HepG2 (cell line): ENCODE data around the gene IRF2BPL. TPM values are rescaled to one million over a fixed set of nuclear protein-coding genes. Genes with fewer than 3 reads are reported as not detected.

Source experiments
- CSRNP2 ChIP-seq: sonication (generic); formaldehyde crosslinking; conservative IDR thresholded peaks from 2 replicates; pipeline ENCODE4 v1.8.0; 2022; ENCODE audit warnings: low read depth, missing genetic modification reagents
- GTF3A ChIP-seq: sonication (generic); formaldehyde crosslinking; conservative IDR thresholded peaks from 2 replicates; pipeline ENCODE4 v1.4.0; 2020; ENCODE audit warnings: mild to moderate bottlenecking, missing genetic modification reagents
- HNRNPUL1 ChIP-seq: fragments of 200-400 bp; formaldehyde crosslinking; IDR thresholded peaks from 2 replicates; pipeline ENCODE4 v1.6.1; 2017; ENCODE audit warnings: low read depth, mild to moderate bottlenecking, low read length, moderate library complexity
- HOXD1 ChIP-seq: sonication (generic); formaldehyde crosslinking; IDR thresholded peaks from 2 replicates; pipeline ENCODE4 v1.5.0; 2020; ENCODE audit warnings: missing genetic modification reagents
- KLF12 ChIP-seq: sonication (generic); formaldehyde crosslinking; IDR thresholded peaks from 2 replicates; pipeline ENCODE4 v1.4.0; 2020; ENCODE audit warnings: missing genetic modification reagents, borderline replicate concordance
- LCORL ChIP-seq, 2 experiments: fragments of 450-650 bp in 1 of 2; sonication (generic) in 1 of 2; formaldehyde crosslinking in 1 of 2; IDR thresholded peaks; 2 replicates each; pipeline versions ENCODE4 v1.5.0 to v1.6.1; 2017 to 2020; ENCODE audit warnings: antibody characterized with exemption in 1 of 2, missing genetic modification reagents in 1 of 2
- MEIS1 ChIP-seq: sonication (generic); formaldehyde crosslinking; IDR thresholded peaks from 2 replicates; pipeline ENCODE4 v1.9.0; 2021; ENCODE audit warnings: mild to moderate bottlenecking, missing genetic modification reagents, moderate library complexity, borderline replicate concordance
- MNT ChIP-seq: fragments of 450-650 bp; IDR thresholded peaks from 2 replicates; pipeline ENCODE4 v1.6.1; 2016
- NBN ChIP-seq: fragments of 450-650 bp; conservative IDR thresholded peaks from 2 replicates; pipeline ENCODE4 v1.6.1; 2017
- REPIN1 ChIP-seq: sonication (generic); formaldehyde crosslinking; IDR thresholded peaks from 2 replicates; pipeline ENCODE4 v1.8.0; 2022; ENCODE audit warnings: missing genetic modification reagents, low read depth, mild to moderate bottlenecking, borderline replicate concordance
- RXRB ChIP-seq: IDR thresholded peaks from 2 replicates; pipeline ENCODE4 v1.6.1; 2016; ENCODE audit warnings: borderline replicate concordance, missing genetic modification reagents, missing compliant biosample characterization
- SMAD1 ChIP-seq: sonication (generic); formaldehyde crosslinking; IDR thresholded peaks from 2 replicates; pipeline ENCODE4 v1.4.0; 2020; ENCODE audit warnings: missing genetic modification reagents, low read depth, mild to moderate bottlenecking, borderline replicate concordance
- SP2 ChIP-seq: sonication (generic); formaldehyde crosslinking; IDR thresholded peaks from 2 replicates; pipeline ENCODE4 v1.5.1; 2020; ENCODE audit warnings: mild to moderate bottlenecking, missing genetic modification reagents
- SUZ12 ChIP-seq: fragments of 150-350 bp; IDR thresholded peaks from 2 replicates; pipeline ENCODE4 v1.6.1; 2014; ENCODE audit warnings: low read depth, low read length
- ZNF251 ChIP-seq: sonication (generic); formaldehyde crosslinking; IDR thresholded peaks from 2 replicates; pipeline ENCODE4 v1.9.0; 2021; ENCODE audit warnings: mild to moderate bottlenecking, missing genetic modification reagents
- ZNF3 ChIP-seq: IDR thresholded peaks from 2 replicates; pipeline ENCODE4 v1.7.0; 2017; ENCODE audit warnings: inconsistent platforms
- ZNF326 ChIP-seq: sonication (generic); formaldehyde crosslinking; IDR thresholded peaks from 2 replicates; pipeline ENCODE4 v1.4.0; 2020; ENCODE audit warnings: missing genetic modification reagents, borderline replicate concordance
- ZNF430 ChIP-seq: sonication (generic); formaldehyde crosslinking; IDR thresholded peaks from 2 replicates; pipeline ENCODE4 v1.9.0; 2021; ENCODE audit warnings: mild to moderate bottlenecking, missing genetic modification reagents
- ZNF564 ChIP-seq: sonication (generic); formaldehyde crosslinking; IDR thresholded peaks from 2 replicates; pipeline ENCODE4 v1.8.1; 2023; ENCODE audit warnings: mild to moderate bottlenecking, missing genetic modification reagents
- ZNF614 ChIP-seq: IDR thresholded peaks from 2 replicates; pipeline ENCODE4 v1.6.1; 2018; ENCODE audit warnings: missing biosample characterization, missing genetic modification reagents, inconsistent platforms, borderline replicate concordance
- polyA plus RNA-seq, 8 experiments: library from polyadenylated mRNA; depleted of rRNA in 3 of 8; stranded (reverse) in 7 of 8; unstranded in 1 of 8; fragments of >200 nt; fragmentation: Illumina TruSeq in 4 of 8; extraction: Trizol in 4 of 8; gene quantifications; 2 replicates each; pipeline versions ENCODE4 v1.2.1 to v1.2.3, GENCODE V29; 2011 to 2016; ENCODE audit warnings: low read depth in 4 of 8, missing spikeins in 1 of 8, mixed read lengths in 1 of 8; ENCODE audit not compliant: insufficient read depth in 1 of 8
- total RNA-seq, 5 experiments: library from RNA; depleted of rRNA; stranded (reverse); fragments of >200 nt; fragmentation: Illumina TruSeq; extraction: Trizol; gene quantifications; 2 replicates each; pipeline ENCODE4 v1.2.3, GENCODE V29; 2016; ENCODE audit warnings: low read depth in 1 of 5
- TF ChIP-seq, protein P1 (sequence below): IDR thresholded peaks from 2 replicates; pipeline ENCODE4 v1.6.1; 2016; ENCODE audit warnings: missing compliant biosample characterization, missing genetic modification reagents, borderline replicate concordance
- TF ChIP-seq, protein P2 (sequence below): IDR thresholded peaks from 2 replicates; pipeline ENCODE4 v1.6.1; 2012; ENCODE audit warnings: low read length, improper control_type of control experiment

Gene IRF2BPL
- total and polyA plus RNA-seq, 2 of the 13 experiments (the other 11 are each of a cell fraction or from before 2014, with no cell fraction given) = 6.6 to 8.4 TPM

- TF ChIP-seq HOXD1 (CRISPR knock-in tag) (no peak), ZNF3 (CRISPR knock-in tag) (no peak), MEIS1 (CRISPR knock-in tag) (no peak), ZNF564 (CRISPR knock-in tag) (no peak), ZNF251 (CRISPR knock-in tag) (no peak), MNT (no peak), RXRB (CRISPR knock-in tag) (0 out of 2 replicates have a peak, but pooled peaks have one; percentile 41), NBN (no peak), SUZ12 (no peak), SP2 (no peak), GTF3A (no peak), ZNF614 (CRISPR knock-in tag) (no peak), SMAD1 (no peak), ZNF326 (CRISPR knock-in tag) (no peak), ZNF430 (CRISPR knock-in tag) (no peak), REPIN1 (CRISPR knock-in tag) (no peak), LCORL (IDR thresholded peaks at IDR 0.05) (peak; percentile 93), LCORL (CRISPR knock-in tag; IDR thresholded peaks at IDR 0.05) (peak; percentile 85; the same call in 1 of the 2 replicates), HNRNPUL1 (no peak), CSRNP2 (CRISPR knock-in tag) (no peak), KLF12 (CRISPR knock-in tag) (no peak)
- TF ChIP-seq, protein P1, sequence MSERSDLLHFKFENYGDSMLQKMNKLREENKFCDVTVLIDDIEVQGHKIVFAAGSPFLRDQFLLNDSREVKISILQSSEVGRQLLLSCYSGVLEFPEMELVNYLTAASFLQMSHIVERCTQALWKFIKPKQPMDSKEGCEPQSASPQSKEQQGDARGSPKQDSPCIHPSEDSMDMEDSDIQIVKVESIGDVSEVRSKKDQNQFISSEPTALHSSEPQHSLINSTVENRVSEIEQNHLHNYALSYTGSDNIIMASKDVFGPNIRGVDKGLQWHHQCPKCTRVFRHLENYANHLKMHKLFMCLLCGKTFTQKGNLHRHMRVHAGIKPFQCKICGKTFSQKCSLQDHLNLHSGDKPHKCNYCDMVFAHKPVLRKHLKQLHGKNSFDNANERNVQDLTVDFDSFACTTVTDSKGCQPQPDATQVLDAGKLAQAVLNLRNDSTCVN (CRISPR knock-in tag) = no peak
- TF ChIP-seq, protein P2, sequence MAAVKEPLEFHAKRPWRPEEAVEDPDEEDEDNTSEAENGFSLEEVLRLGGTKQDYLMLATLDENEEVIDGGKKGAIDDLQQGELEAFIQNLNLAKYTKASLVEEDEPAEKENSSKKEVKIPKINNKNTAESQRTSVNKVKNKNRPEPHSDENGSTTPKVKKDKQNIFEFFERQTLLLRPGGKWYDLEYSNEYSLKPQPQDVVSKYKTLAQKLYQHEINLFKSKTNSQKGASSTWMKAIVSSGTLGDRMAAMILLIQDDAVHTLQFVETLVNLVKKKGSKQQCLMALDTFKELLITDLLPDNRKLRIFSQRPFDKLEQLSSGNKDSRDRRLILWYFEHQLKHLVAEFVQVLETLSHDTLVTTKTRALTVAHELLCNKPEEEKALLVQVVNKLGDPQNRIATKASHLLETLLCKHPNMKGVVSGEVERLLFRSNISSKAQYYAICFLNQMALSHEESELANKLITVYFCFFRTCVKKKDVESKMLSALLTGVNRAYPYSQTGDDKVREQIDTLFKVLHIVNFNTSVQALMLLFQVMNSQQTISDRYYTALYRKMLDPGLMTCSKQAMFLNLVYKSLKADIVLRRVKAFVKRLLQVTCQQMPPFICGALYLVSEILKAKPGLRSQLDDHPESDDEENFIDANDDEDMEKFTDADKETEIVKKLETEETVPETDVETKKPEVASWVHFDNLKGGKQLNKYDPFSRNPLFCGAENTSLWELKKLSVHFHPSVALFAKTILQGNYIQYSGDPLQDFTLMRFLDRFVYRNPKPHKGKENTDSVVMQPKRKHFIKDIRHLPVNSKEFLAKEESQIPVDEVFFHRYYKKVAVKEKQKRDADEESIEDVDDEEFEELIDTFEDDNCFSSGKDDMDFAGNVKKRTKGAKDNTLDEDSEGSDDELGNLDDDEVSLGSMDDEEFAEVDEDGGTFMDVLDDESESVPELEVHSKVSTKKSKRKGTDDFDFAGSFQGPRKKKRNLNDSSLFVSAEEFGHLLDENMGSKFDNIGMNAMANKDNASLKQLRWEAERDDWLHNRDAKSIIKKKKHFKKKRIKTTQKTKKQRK = no peak
Measured at GRCh38 chr14:77043177-77043983, 14.9 kb upstream of the IRF2BPL start (continued).
